LNCAP (cell line): Measurements from ENCODE around the gene FOXD1.

Experiments
- CTCF ChIP-seq: fragments of 450-650 bp; IDR thresholded peaks from 2 replicates; pipeline ENCODE4 v1.5.1; 2017; ENCODE audit warnings: mild to moderate bottlenecking

Gene FOXD1

GRCh38 chr5:73415617-73416016, 33.0 kb downstream of the FOXD1 start:
- no peak for TF ChIP-seq CTCF

DNA sequence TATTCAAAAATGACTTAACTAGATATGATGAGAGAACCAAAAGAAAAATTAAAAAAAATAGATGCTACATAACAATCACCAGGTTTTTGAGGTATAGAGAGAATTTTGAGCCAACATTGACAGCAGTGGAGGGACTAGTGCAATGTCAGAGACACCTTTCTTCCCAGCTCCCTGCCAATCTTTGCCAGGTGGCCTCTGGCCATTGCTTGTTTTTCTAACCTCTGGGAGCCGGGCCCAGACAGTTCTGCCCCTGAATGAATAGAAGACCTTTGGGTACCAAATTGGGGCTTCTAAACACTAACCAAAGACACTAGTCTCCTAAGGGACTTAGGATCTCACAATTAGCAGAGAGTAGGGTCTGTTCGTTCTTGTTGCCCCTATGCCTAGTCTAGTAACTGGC, 33.4 kb downstream of the FOXD1 start:
- TF ChIP-seq CTCF = no peak

- TF ChIP-seq CTCF = no peak
These were observed 36.0 kb downstream of the FOXD1 start for GRCh38 chr5:73412597-73412988.

DNA sequence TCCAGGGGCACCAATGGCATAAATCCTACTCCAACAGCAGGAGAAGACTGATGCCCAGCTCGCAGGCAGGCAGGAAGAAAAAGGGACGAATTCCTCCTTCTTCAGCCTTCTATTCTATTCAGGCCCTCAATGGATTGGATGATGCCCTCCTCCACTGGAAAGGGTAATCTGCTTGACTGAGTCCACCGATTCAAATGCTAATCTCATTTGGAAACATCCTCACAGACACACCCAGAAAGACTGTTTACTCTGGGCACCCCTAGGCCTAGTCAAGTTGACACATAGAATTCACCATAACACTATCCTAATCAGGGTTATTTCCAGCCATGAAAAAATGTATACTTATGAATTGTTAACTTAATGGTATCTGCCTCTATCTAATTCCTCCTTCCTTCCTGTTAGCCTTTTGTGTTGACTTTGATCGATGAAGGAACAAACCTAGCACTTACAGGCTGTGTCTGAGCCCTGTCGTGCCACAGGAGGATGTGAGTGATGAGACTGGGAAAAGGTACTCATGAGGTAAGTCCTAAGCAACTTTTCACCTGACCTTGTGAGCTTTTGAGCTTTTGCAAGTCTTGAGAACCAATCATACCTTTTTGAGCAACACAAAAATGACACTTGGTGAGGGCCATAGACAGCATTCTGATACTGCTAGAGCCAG, 36.5 kb downstream of the FOXD1 start:
- TF ChIP-seq CTCF = no peak

- no peak for TF ChIP-seq CTCF
These were observed 42.9 kb downstream of the FOXD1 start for GRCh38 chr5:73405691-73406090.

DNA sequence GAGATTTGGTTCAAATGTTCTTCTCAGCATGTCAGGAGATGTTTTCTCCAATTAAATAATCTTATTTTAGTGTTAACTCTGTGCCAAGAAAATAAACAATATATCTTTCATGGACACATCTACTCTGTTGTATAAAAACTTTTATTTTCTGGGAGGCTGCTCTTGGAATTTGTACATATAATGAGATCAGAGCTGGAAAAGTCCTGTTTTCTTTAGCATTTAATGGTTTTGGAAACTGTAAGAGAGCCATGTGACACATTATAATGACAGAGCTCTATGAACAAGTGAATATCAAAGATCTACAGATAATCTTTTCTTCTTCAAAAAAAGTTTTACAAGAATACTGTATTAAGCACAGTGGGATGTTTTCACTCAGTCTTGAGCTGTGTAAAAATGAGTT, 48.8 kb downstream of the FOXD1 start:
- TF ChIP-seq CTCF = no peak
